Fibroblast of pulmonary artery (primary cell): Measurements from ENCODE around the gene CHRNA9.

Experiments
- DNase-seq: peaks from one replicate; pipeline ENCODE4 v3.0.0-alpha.2; 2010; ENCODE audit warnings: low read depth
- H3K4me3 ChIP-seq: replicated peaks from 2 replicates; pipeline ENCODE4 v1.5.1; 2011; ENCODE audit warnings: low read depth, mild to moderate bottlenecking, control low read depth, low read length, moderate library complexity
- CTCF ChIP-seq: IDR thresholded peaks from 2 replicates; pipeline ENCODE4 v1.5.1; 2011; ENCODE audit warnings: mild to moderate bottlenecking, control low read depth, low read length, inconsistent platforms; ENCODE audit errors: missing control alignments

CHRNA9 gene

GRCh38 chr4:40355131-40355530, 20.0 kb downstream of the CHRNA9 start:
- DNase-seq, result no peak
- no peak for TF ChIP-seq CTCF
- no peak overlapping the region for H3K4me3 ChIP-seq

DNA sequence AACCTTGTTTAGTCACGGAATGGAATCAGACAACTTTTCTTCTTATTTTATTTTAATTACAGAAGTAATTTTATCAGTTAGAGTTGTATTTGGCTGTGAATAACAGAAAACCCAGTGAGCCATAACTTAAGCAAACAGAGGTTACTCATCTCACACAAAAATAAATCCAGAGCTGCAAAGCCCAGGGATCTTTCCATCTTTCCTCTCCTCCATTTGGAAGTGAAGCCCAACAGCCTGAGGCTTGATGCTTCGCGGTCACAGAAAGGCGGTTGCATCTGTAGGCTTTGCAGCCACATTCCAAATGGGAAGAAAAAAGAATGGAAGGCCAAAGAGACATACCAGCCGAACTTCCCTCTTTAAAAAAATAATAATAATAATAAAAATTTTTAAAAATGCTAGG, 22.6 kb downstream of the CHRNA9 start:
- TF ChIP-seq CTCF, result no peak
- H3K4me3 ChIP-seq, result no peak overlapping the region
- no peak for DNase-seq

GRCh38 chr4:40361338-40361737, 26.2 kb downstream of the CHRNA9 start:
- no peak for TF ChIP-seq CTCF
- DNase-seq, result no peak
- no peak overlapping the region for H3K4me3 ChIP-seq

GRCh38 chr4:40363382-40363920, 28.3 kb downstream of the CHRNA9 start:
- no peak for DNase-seq
- no peak for TF ChIP-seq CTCF
- no peak overlapping the region for H3K4me3 ChIP-seq

- TF ChIP-seq CTCF, result no peak
Measured at GRCh38 chr4:40363945-40364344, 28.8 kb downstream of the CHRNA9 start.

GRCh38 chr4:40365766-40366165, 30.6 kb downstream of the CHRNA9 start:
- H3K4me3 ChIP-seq, result no peak overlapping the region
- TF ChIP-seq CTCF, result no peak
- no peak for DNase-seq

More at GRCh38 chr4:40363945-40364344, 28.8 kb downstream of the CHRNA9 start:
- no peak overlapping the region for H3K4me3 ChIP-seq
- no peak for DNase-seq

GRCh38 chr4:40367451-40367850, 32.3 kb downstream of the CHRNA9 start:
- no peak overlapping the region for H3K4me3 ChIP-seq
- peak; percentile 17 for DNase-seq
- no peak for TF ChIP-seq CTCF
